ENCODE measurements around the gene MAP3K10.
A peak's percentile ranks its signal among the peaks of the same experiment; 100 is the strongest.

The MAP3K10 gene

GRCh38 chr19:40177286-40178070, 13.7 kb upstream of the MAP3K10 start:
- no peak for TF ChIP-seq CTCF (conservative IDR thresholded peaks at IDR 0.05)
- no peak overlapping the region for H3K27ac ChIP-seq

GRCh38 chr19:40178756-40179155, 12.5 kb upstream of the MAP3K10 start:
- no peak for TF ChIP-seq CTCF (conservative IDR thresholded peaks at IDR 0.05)
- no peak overlapping the region for H3K27ac ChIP-seq

- TF ChIP-seq CTCF (conservative IDR thresholded peaks at IDR 0.05) = no peak
Observed at GRCh38 chr19:40184273-40184672, 7.0 kb upstream of the MAP3K10 start.

GRCh38 chr19:40191836-40192646, 815 bp downstream of the MAP3K10 start:
- H3K27ac ChIP-seq = peak overlapping the region; percentile 78; the same call in 1 of the 2 replicates
- TF ChIP-seq CTCF (conservative IDR thresholded peaks at IDR 0.05) = peak; percentile 34

More at GRCh38 chr19:40184273-40184672, 7.0 kb upstream of the MAP3K10 start:
- H3K27ac ChIP-seq = no peak overlapping the region

- H3K27ac ChIP-seq = no peak overlapping the region
- no peak for TF ChIP-seq CTCF (conservative IDR thresholded peaks at IDR 0.05)
Observed at GRCh38 chr19:40192758-40193586, 1.7 kb downstream of the MAP3K10 start.

GRCh38 chr19:40193587-40193849, 2.3 kb downstream of the MAP3K10 start:
- H3K27ac ChIP-seq = no peak overlapping the region
- TF ChIP-seq CTCF (conservative IDR thresholded peaks at IDR 0.05) = no peak

Measured in VCaP (cell line).